HCT116 (cell line): ENCODE data around the gene IFITM5. TPM values are rescaled to one million over a fixed set of nuclear protein-coding genes. Genes with fewer than 3 reads are reported as not detected.

Source experiments
- ATAC-seq: fragments of 200-7000 bp; cut with Tn5 transposase; 2 replicates; pipeline ENCODE4 v1.9.1; 2020; ENCODE audit warnings: mild to moderate bottlenecking, moderate library complexity
- BruUV-seq: library from RNA; stranded (reverse); fragments of 400-500 nt; replicated peaks from 2 replicates; lab custom pipeline; 2021; lab: Mats Ljungman, UMichigan
- CTCF ChIA-PET: fragments of 300-600 bp; sonication (Branson Sonifier 250); formaldehyde crosslinking; loops from one replicate; lab custom pipeline; 2021; ENCODE audit warnings: antibody characterized with exemption; lab: Charles Lee
- POLR2A ChIA-PET: fragments of 300-600, 350-600 bp; sonication (Branson Sonifier 250); formaldehyde crosslinking; loops from one replicate; lab custom pipeline; 2021; ENCODE audit warnings: antibody characterized with exemption; lab: Charles Lee
- RAD21 ChIA-PET, 2 experiments: fragments of 300-600 bp; sonication (Branson Sonifier 250); formaldehyde crosslinking; loops; one replicate each; lab custom pipeline; 2023; ENCODE audit warnings: low total read pairs in 2 of 2; ENCODE audit not compliant: uncharacterized antibody in 2 of 2, unreplicated experiment in 2 of 2, low non-redundant PET in 1 of 2; lab: Charles Lee
- DNase-seq: peaks from one replicate; pipeline ENCODE4 v3.0.0-alpha.2; 2010; ENCODE audit warnings: low read depth, low spot score
- H2AFZ ChIP-seq: fragments of 200-600 bp; shearing (Covaris generic), sonication (generic); 2 replicates; pipeline ENCODE4 v1.6.1; 2017; ENCODE audit warnings: low read depth, mixed run types, mixed read lengths, antibody characterized with exemption, low read length; ENCODE audit not compliant: poor library complexity, severe bottlenecking
- H3K27ac ChIP-seq: 2 replicates; pipeline ENCODE4 v1.5.1; 2012; ENCODE audit warnings: low read depth, low read length
- H3K27me3 ChIP-seq: fragments of 200-600 bp; sonication (generic); 2 replicates; pipeline ENCODE4 v1.6.1; 2016; ENCODE audit warnings: mixed run types, low read length, mixed read lengths; ENCODE audit not compliant: insufficient read depth
- H3K36me3 ChIP-seq, 2 experiments: fragments of 200-500 bp in 1 of 2; fragments of 200-600 bp in 1 of 2; sonication (Bioruptor generic) in 1 of 2; sonication (generic) in 1 of 2; 2 replicates each; pipeline versions ENCODE4 v1.5.1 to v1.6.1; 2014 to 2016; ENCODE audit warnings: low read length in 2 of 2, inconsistent platforms in 1 of 2, mixed read lengths in 1 of 2, mixed run types in 1 of 2; ENCODE audit not compliant: insufficient read depth in 2 of 2, control insufficient read depth in 1 of 2
- H3K4me1 ChIP-seq, 2 experiments: fragments of 200-600 bp in 1 of 2; sonication (generic) in 1 of 2; 2 replicates each; pipeline versions ENCODE4 v1.5.1 to v1.6.1; 2012 to 2017; ENCODE audit warnings: low read length in 2 of 2, inconsistent platforms in 1 of 2, mild to moderate bottlenecking in 1 of 2, mixed read lengths in 1 of 2, mixed run types in 1 of 2, moderate library complexity in 1 of 2; ENCODE audit not compliant: insufficient read depth in 2 of 2, control insufficient read depth in 1 of 2
- H3K4me2 ChIP-seq: fragments of 200-600 bp; sonication (generic); 2 replicates; pipeline ENCODE4 v1.6.1; 2017; ENCODE audit warnings: mixed run types, low read length, mixed read lengths
- H3K4me3 ChIP-seq, 2 experiments: fragments of 200-600 bp in 1 of 2; sonication (generic) in 1 of 2; replicated peaks in 1 of 2; 2 replicates each; pipeline ENCODE4 v1.5.1; 2011 to 2016; ENCODE audit warnings: low read length in 2 of 2, control low read depth in 1 of 2, low read depth in 1 of 2, mild to moderate bottlenecking in 1 of 2, mixed read lengths in 1 of 2, mixed run types in 1 of 2
- H3K79me2 ChIP-seq: fragments of 200-600 bp; sonication (generic); 2 replicates; pipeline ENCODE4 v1.6.1; 2017; ENCODE audit warnings: mild to moderate bottlenecking, mixed run types, low read length, moderate library complexity, mixed read lengths; ENCODE audit not compliant: insufficient read depth
- H3K9ac ChIP-seq: fragments of 200-600 bp; sonication (generic); 2 replicates; pipeline ENCODE4 v1.6.1; 2016; ENCODE audit warnings: low read length, mixed read lengths
- H3K9me2 ChIP-seq: fragments of 200-600 bp; sonication (generic), shearing (Covaris generic); 2 replicates; pipeline ENCODE4 v1.6.1; 2017; ENCODE audit warnings: mixed run types, mild to moderate bottlenecking, moderate library complexity; ENCODE audit not compliant: insufficient read depth
- H3K9me3 ChIP-seq, 2 experiments: fragments of 200-500 bp in 1 of 2; fragments of 200-600 bp in 1 of 2; sonication (Bioruptor generic) in 1 of 2; sonication (generic) in 1 of 2; 2 replicates each; pipeline ENCODE4 v1.6.1; 2014 to 2017; ENCODE audit warnings: low read length in 2 of 2, mixed read lengths in 2 of 2, inconsistent platforms in 1 of 2, low read depth in 1 of 2, mild to moderate bottlenecking in 1 of 2, mixed run types in 1 of 2, moderate library complexity in 1 of 2; ENCODE audit not compliant: control insufficient read depth in 1 of 2, insufficient read depth in 1 of 2
- H4K20me1 ChIP-seq: fragments of 200-600 bp; sonication (generic), shearing (Covaris generic); 2 replicates; pipeline ENCODE4 v1.6.1; 2017; ENCODE audit warnings: mixed run types, mild to moderate bottlenecking, moderate library complexity; ENCODE audit not compliant: insufficient read depth
- CBX3 ChIP-seq: IDR thresholded peaks from 2 replicates; pipeline ENCODE4 v1.6.1; 2012; ENCODE audit warnings: low read depth
- ELF1 ChIP-seq: IDR thresholded peaks from 2 replicates; pipeline ENCODE4 v1.6.1; 2012; ENCODE audit warnings: low read depth, borderline replicate concordance
- MAX ChIP-seq: IDR thresholded peaks from 2 replicates; pipeline ENCODE4 v1.6.1; 2012
- POLR2A ChIP-seq: IDR thresholded peaks from 2 replicates; pipeline ENCODE4 v1.7.0; 2011; ENCODE audit warnings: borderline replicate concordance; ENCODE audit not compliant: insufficient read depth, insufficient read length; ENCODE audit errors: extremely low read depth
- RAD21 ChIP-seq: IDR thresholded peaks from 2 replicates; pipeline ENCODE4 v1.6.1; 2012; ENCODE audit warnings: low read depth, mild to moderate bottlenecking
- REST ChIP-seq: IDR thresholded peaks from 2 replicates; pipeline ENCODE4 v1.6.1; 2012; ENCODE audit warnings: low read depth
- YY1 ChIP-seq: IDR thresholded peaks from 2 replicates; pipeline ENCODE4 v1.6.1; 2011; ENCODE audit warnings: low read length, low read depth, moderate library complexity, mild to moderate bottlenecking; ENCODE audit not compliant: insufficient replicate concordance; ENCODE audit errors: extremely low read depth
- ZBTB33 ChIP-seq: IDR thresholded peaks from 2 replicates; pipeline ENCODE4 v1.6.1; 2011; ENCODE audit warnings: mild to moderate bottlenecking, low read length, moderate library complexity; ENCODE audit not compliant: insufficient replicate concordance; ENCODE audit errors: extremely low read depth
- intact Hi-C: fragments of 100-400 bp; cut with micrococcal nuclease; formaldehyde crosslinking; loops from 2 replicates; pipeline ENCODE4 v1.10.0; 2022
- total RNA-seq: library from RNA; stranded (reverse); gene quantifications from one replicate; pipeline ENCODE4 v1.2.1, GENCODE V29; 2021; ENCODE audit not compliant: unreplicated experiment

IFITM5 gene
- total RNA-seq, 1 experiment from 2014 or later: not detected

GRCh38 chr11:342328-342727 lies 43.0 kb upstream of the IFITM5 start:
- no peaks in the 10 kb centered on the region for H3K9me3 ChIP-seq
- H3K79me2 ChIP-seq: no peaks in the 10 kb centered on the region
- H4K20me1 ChIP-seq: no peaks in the 10 kb centered on the region
- ATAC-seq (no peak), DNase-seq (no peak)
- no peak overlapping the region for H3K27ac ChIP-seq
- ChIA-PET RAD21 (no interaction called here), POLR2A (no interaction called here), CTCF (interaction anchor here (1.0 kb wide), 1 partner anchor 13 kb away, joined by 3 read pairs; no protein-coding TSS in a partner anchor)
- no peak overlapping the region for H2AFZ ChIP-seq
- no peak overlapping the region for H3K4me2 ChIP-seq
- TF ChIP-seq RAD21 (no peak), YY1 (no peak), ELF1 (no peak), REST (no peak), CBX3 (no peak), ZBTB33 (no peak), MAX (no peak), POLR2A (no peak)
- intact Hi-C loops: no loop called here
- H3K4me1 ChIP-seq: no peaks in the 10 kb centered on the region
- no peak overlapping the region for H3K9ac ChIP-seq
- no peaks in the 10 kb centered on the region for H3K27me3 ChIP-seq
- H3K36me3 ChIP-seq: no peaks in the 10 kb centered on the region
- no peak overlapping the region for H3K4me3 ChIP-seq
- BruUV-seq: no TSS peak
- no peaks in the 10 kb centered on the region for H3K9me2 ChIP-seq
